Measurements from ENCODE around the gene MED8.

DNA sequence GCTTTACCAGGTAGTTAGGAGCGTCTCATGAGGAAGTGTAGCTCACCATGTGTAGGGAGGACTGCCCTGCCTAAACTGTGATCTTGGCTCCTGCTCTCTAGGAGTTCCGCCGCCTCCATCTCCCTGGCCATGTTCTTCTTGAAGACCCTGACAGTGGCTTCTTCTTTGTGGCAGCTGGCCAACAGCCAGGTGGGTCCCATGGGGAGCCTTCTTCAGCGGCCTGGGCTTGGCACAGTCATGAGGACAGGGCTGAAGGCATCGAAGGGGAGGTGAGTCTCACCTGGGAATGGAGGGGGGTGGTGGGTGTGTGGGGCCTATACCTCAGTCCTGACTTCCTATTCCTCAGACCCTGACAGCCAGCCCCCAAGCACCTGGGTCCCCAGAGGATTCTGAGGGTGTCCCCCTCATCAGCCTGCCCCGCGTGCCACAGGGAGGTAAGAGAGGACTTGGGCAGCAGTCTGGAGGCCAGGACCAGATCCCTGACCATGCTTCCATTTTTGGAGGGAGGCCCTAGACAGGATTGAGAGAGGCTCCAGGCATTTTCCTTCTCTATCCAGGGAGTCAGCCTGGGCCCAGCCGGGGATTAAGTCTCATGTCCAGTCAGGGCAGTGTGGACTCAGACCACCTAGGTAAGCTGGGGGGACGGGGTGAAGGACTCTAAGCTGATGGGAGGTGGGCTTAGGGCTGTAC lies 42.7 kb upstream of the MED8 start:
- TF ChIP-seq YY1 (IDR thresholded peaks at IDR 0.05; ENCODE audit: insufficient read depth, insufficient read length): no peak
- TF ChIP-seq ZNF274 (IDR thresholded peaks at IDR 0.05; ENCODE audit: low read depth, low read length): no peak
